Breast epithelium (tissue), 4 donors: ENCODE measurements around the gene SMDT1. TPM values are rescaled to one million over a fixed set of nuclear protein-coding genes. Genes with fewer than 3 reads are reported as not detected.

Experiments
- DNase-seq, 2 donors: peaks; one replicate each; pipeline ENCODE4 v3.0.0-alpha.2; 2019; ENCODE audit warnings: low spot score in 2 of 2
- H3K27ac ChIP-seq, 2 donors: fragments of 200-600 bp; sonication (generic) in 1 of 2; one replicate each; pipeline ENCODE4 v1.5.1; 2016 to 2019; ENCODE audit warnings: mild to moderate bottlenecking in 1 of 2
- H3K27me3 ChIP-seq, 2 donors: fragments of 200-600 bp; sonication (generic) in 1 of 2; one replicate each; pipeline versions ENCODE4 v1.5.1 to v1.6.0; 2017 to 2019; ENCODE audit warnings: control low read depth in 1 of 2, mild to moderate bottlenecking in 1 of 2
- H3K36me3 ChIP-seq: fragments of 200-600 bp; one replicate; pipeline ENCODE4 v1.5.1; 2019
- H3K4me1 ChIP-seq, 2 donors: fragments of 200-600 bp; sonication (generic); one replicate each; pipeline ENCODE4 v1.5.1; 2016 to 2019; ENCODE audit warnings: control low read depth in 1 of 2
- H3K4me3 ChIP-seq, 3 donors: fragments of 200-600 bp; sonication (generic); 1 replicate in 2 of 3; 2 replicates in 1 of 3; pipeline ENCODE4 v1.5.1; 2016 to 2019; ENCODE audit warnings: mild to moderate bottlenecking in 3 of 3, moderate library complexity in 2 of 3
- H3K9me3 ChIP-seq, 2 donors: fragments of 200-600 bp; sonication (generic) in 1 of 2; one replicate each; pipeline ENCODE4 v1.5.1; 2016 to 2019; ENCODE audit warnings: control low read depth in 1 of 2
- CTCF ChIP-seq, 3 donors: fragments of 450-650 bp; IDR thresholded peaks; one replicate each; pipeline ENCODE4 v1.5.1; 2016 to 2017; ENCODE audit warnings: antibody characterized with exemption in 3 of 3, mild to moderate bottlenecking in 3 of 3, moderate library complexity in 3 of 3
- POLR2A ChIP-seq: fragments of 450-650 bp; IDR thresholded peaks from one replicate; pipeline ENCODE4 v1.6.1; 2016; ENCODE audit warnings: antibody characterized with exemption, mild to moderate bottlenecking, moderate library complexity
- POLR2AphosphoS5 ChIP-seq, 3 donors: sonication (generic); formaldehyde crosslinking; IDR thresholded peaks; one replicate each; pipeline ENCODE4 v1.6.1; 2017; ENCODE audit warnings: antibody characterized with exemption in 3 of 3
- intact Hi-C: fragments of 100-400 bp; cut with DNase I; formaldehyde crosslinking; loops from one replicate; pipeline ENCODE4 v1.15.1; 2023; ENCODE audit warnings: low total_unique reads
- total RNA-seq, 3 donors: library from RNA; depleted of rRNA; stranded (reverse); fragments of >200 nt; gene quantifications; one replicate each; pipeline ENCODE4 v1.1.0, GENCODE V29; 2016

SMDT1 gene
- total RNA-seq, 3 donors from 2014 or later: 13.9 to 19.7 (median 16.2) TPM

DNA sequence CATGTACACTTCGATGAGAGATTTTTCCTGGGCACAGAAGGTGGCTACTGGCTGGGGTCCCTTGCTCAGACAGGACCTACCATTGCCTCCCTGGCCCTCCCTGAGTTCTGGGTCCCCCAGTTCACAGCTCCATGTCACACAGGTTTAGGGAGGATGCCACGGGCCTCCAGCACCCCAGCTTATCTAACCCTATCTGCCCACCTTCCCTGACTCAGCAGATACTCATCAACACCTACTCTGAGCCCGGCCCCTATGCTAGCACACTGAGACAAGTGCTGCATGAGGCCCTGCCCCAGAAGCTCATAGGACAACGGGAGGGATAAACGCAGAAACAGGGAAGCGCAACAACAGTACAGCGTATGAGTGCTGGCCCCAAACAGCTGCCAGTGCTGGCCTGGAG is 18.5 kb upstream of the SMDT1 start:
- no peak overlapping the region for H3K4me3 ChIP-seq
- no peaks in the 10 kb centered on the region for H3K4me1 ChIP-seq
- no peaks in the 10 kb centered on the region for H3K27me3 ChIP-seq
- no peak overlapping the region for H3K27ac ChIP-seq
- no peaks in the 10 kb centered on the region for H3K36me3 ChIP-seq
- TF ChIP-seq CTCF (IDR thresholded peaks at IDR 0.05) (no peak), POLR2AphosphoS5 (IDR thresholded peaks at IDR 0.05) (no peak), POLR2A (no peak)
- peaks cover 0 to 7% of the 10 kb centered on the region in 2 donors for H3K9me3 ChIP-seq
- intact Hi-C loops: no loop called here
- peak in 1 of 2 donors; percentile 6 for DNase-seq

- H3K27ac ChIP-seq: no peak overlapping the region
- H3K4me3 ChIP-seq: no peak overlapping the region
- TF ChIP-seq POLR2AphosphoS5 (IDR thresholded peaks at IDR 0.05) (no peak), CTCF (IDR thresholded peaks at IDR 0.05) (no peak), POLR2A (no peak)
- H3K9me3 ChIP-seq: no peaks in the 10 kb centered on the region
- intact Hi-C loops: no loop called here
- H3K27me3 ChIP-seq: no peaks in the 10 kb centered on the region
- no peak for DNase-seq
- H3K36me3 ChIP-seq: no peaks in the 10 kb centered on the region
- H3K4me1 ChIP-seq: no peaks in the 10 kb centered on the region
Measured at GRCh38 chr22:42062506-42063170, 16.9 kb upstream of the SMDT1 start.

- TF ChIP-seq POLR2A: no peak
- no peak for TF ChIP-seq CTCF (IDR thresholded peaks at IDR 0.05)
- no peak for TF ChIP-seq POLR2AphosphoS5 (IDR thresholded peaks at IDR 0.05)
- intact Hi-C loops: no loop called here
Measured at GRCh38 chr22:42064629-42065028, 14.9 kb upstream of the SMDT1 start.

GRCh38 chr22:42065438-42066125 is 13.9 kb upstream of the SMDT1 start:
- H3K4me1 ChIP-seq: peaks cover 0 to 4% of the 10 kb centered on the region in 2 donors
- TF ChIP-seq POLR2A (no peak), CTCF (IDR thresholded peaks at IDR 0.05) (no peak), POLR2AphosphoS5 (IDR thresholded peaks at IDR 0.05) (no peak)
- intact Hi-C loops: no loop called here
- H3K36me3 ChIP-seq: no peaks in the 10 kb centered on the region
- no peak overlapping the region for H3K27ac ChIP-seq
- no peak for DNase-seq
- no peak overlapping the region for H3K4me3 ChIP-seq
- no peaks in the 10 kb centered on the region for H3K27me3 ChIP-seq
- H3K9me3 ChIP-seq: no peaks in the 10 kb centered on the region

More at GRCh38 chr22:42064629-42065028, 14.9 kb upstream of the SMDT1 start:
- H3K9me3 ChIP-seq: no peaks in the 10 kb centered on the region
- DNase-seq: no peak
- no peak overlapping the region for H3K27ac ChIP-seq
- no peak overlapping the region for H3K4me3 ChIP-seq
- no peaks in the 10 kb centered on the region for H3K36me3 ChIP-seq
- H3K27me3 ChIP-seq: no peaks in the 10 kb centered on the region
- H3K4me1 ChIP-seq: peaks cover 0 to under 1% of the 10 kb centered on the region in 2 donors

DNA sequence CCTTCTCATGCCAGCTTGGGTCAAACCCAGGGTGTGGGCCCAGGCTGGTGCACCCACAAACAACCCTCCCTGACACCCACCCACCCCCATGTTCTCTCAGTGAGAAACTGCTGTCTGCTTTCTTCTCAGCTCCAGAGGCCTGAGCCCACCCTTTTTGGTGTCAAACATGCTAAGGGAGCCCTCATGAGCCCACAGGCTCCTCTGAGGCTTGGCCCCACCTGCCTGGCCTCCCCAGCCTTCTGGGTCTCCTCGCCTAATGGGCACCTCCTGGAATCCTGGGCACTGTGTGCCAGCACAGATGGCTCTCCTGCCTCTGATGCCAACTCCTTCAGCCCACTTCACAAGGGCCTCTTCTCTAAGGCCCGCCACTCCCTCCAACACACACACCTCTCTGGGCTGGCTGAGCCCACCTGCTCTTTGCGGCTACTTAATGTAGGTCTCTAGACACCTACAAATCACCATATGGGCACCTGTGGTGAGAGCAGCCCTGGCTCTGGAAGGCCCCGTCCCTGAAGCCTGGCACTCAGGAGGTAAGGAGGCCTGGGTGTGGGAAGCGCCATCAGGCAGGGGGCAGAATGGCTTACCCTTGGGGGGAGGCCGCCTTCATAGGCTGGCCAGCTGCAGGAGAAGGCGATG is 13.3 kb upstream of the SMDT1 start:
- TF ChIP-seq CTCF (IDR thresholded peaks at IDR 0.05): no peak
- no peak for TF ChIP-seq POLR2AphosphoS5 (IDR thresholded peaks at IDR 0.05)
- TF ChIP-seq POLR2A: no peak
- H3K4me1 ChIP-seq: peaks cover 1 to 4% of the 10 kb centered on the region in 2 donors
- H3K27ac ChIP-seq: no peak overlapping the region
- intact Hi-C loops: no loop called here
- no peak overlapping the region for H3K4me3 ChIP-seq
- H3K36me3 ChIP-seq: no peaks in the 10 kb centered on the region
- H3K9me3 ChIP-seq: no peaks in the 10 kb centered on the region
- no peaks in the 10 kb centered on the region for H3K27me3 ChIP-seq
- no peak for DNase-seq
